Sigmoid colon (tissue), 4 donors: ENCODE data around the gene CAPSL.

Experiments
- EP300 ChIP-seq, 4 donors: sonication (generic); formaldehyde crosslinking; IDR thresholded peaks; one replicate each; pipeline ENCODE4 v1.6.1; 2017; ENCODE audit warnings: antibody characterized with exemption in 4 of 4
- POLR2A ChIP-seq, 2 donors: fragments of 450-650 bp; IDR thresholded peaks; one replicate each; pipeline ENCODE4 v1.6.1; 2016; ENCODE audit warnings: antibody characterized with exemption in 2 of 2, mild to moderate bottlenecking in 2 of 2, moderate library complexity in 2 of 2
- POLR2AphosphoS5 ChIP-seq, 4 donors: sonication (generic); formaldehyde crosslinking; IDR thresholded peaks; one replicate each; pipeline ENCODE4 v1.6.1; 2017; ENCODE audit warnings: antibody characterized with exemption in 4 of 4
- TF ChIP-seq, protein P1 (sequence below), 4 experiments: fragments of 450-650 bp in 3 of 4; fragments of 200-600 bp in 1 of 4; IDR thresholded peaks; one replicate each; pipeline ENCODE4 v1.5.1; 2016 to 2019; ENCODE audit warnings: antibody characterized with exemption in 4 of 4, mild to moderate bottlenecking in 3 of 4, moderate library complexity in 2 of 4

- TF ChIP-seq POLR2AphosphoS5 (IDR thresholded peaks at IDR 0.05) (no peak), EP300 (IDR thresholded peaks at IDR 0.05) (no peak), POLR2A (IDR thresholded peaks at IDR 0.05) (no peak)
- TF ChIP-seq, protein P1, sequence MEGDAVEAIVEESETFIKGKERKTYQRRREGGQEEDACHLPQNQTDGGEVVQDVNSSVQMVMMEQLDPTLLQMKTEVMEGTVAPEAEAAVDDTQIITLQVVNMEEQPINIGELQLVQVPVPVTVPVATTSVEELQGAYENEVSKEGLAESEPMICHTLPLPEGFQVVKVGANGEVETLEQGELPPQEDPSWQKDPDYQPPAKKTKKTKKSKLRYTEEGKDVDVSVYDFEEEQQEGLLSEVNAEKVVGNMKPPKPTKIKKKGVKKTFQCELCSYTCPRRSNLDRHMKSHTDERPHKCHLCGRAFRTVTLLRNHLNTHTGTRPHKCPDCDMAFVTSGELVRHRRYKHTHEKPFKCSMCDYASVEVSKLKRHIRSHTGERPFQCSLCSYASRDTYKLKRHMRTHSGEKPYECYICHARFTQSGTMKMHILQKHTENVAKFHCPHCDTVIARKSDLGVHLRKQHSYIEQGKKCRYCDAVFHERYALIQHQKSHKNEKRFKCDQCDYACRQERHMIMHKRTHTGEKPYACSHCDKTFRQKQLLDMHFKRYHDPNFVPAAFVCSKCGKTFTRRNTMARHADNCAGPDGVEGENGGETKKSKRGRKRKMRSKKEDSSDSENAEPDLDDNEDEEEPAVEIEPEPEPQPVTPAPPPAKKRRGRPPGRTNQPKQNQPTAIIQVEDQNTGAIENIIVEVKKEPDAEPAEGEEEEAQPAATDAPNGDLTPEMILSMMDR (IDR thresholded peaks at IDR 0.05): no peak
Measured at GRCh38 chr5:35870605-35871004, 67.8 kb downstream of the CAPSL start.
